HepG2 (cell line): ENCODE results near the gene JMJD6.

Experiments used
- DPF2 ChIP-seq: sonication (generic); formaldehyde crosslinking; IDR thresholded peaks from 2 replicates; pipeline ENCODE4 v1.4.0; 2020; ENCODE audit warnings: mild to moderate bottlenecking, low read depth, missing genetic modification reagents, borderline replicate concordance
- TF ChIP-seq, protein P1 (sequence below), 2 experiments: IDR thresholded peaks; 2 replicates each; pipeline ENCODE4 v1.6.1; 2011 to 2012; ENCODE audit warnings: low read length in 2 of 2, borderline replicate concordance in 1 of 2, low read depth in 1 of 2, mild to moderate bottlenecking in 1 of 2, moderate library complexity in 1 of 2
- TF ChIP-seq, protein P2 (sequence below): sonication (generic); formaldehyde crosslinking; IDR thresholded peaks from 2 replicates; pipeline ENCODE4 v1.5.0; 2020; ENCODE audit warnings: mild to moderate bottlenecking, missing genetic modification reagents, moderate library complexity

DNA sequence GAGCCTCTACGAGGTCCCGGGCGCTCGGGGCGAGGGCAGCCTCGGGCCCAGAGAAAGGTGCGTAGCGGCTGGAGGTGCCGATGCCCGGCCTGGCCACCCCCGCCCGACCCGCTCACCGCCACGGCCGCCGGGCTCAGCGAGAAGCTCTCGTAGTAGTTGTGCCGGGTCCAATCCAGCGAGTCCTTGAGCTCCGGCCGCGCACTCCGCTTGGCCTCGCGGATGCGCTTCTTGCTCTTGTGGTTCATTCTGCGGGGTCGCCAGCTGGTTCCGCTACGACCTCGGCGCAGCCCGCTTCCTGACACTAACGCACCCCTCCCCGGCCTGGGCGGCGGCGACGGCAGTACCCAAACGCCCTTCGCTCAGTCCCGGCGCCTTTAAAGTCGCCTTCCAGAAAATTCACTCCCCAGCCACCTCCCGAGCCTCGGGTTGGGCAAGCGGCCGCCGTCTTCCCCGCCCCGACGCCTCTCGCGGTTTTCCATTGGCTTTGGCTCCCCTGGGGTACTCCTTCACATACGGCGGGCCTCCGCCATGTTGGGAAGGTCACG is at the start of gene JMJD6:
- TF ChIP-seq DPF2 (CRISPR knock-in tag) = no peak
- TF ChIP-seq, protein P1, sequence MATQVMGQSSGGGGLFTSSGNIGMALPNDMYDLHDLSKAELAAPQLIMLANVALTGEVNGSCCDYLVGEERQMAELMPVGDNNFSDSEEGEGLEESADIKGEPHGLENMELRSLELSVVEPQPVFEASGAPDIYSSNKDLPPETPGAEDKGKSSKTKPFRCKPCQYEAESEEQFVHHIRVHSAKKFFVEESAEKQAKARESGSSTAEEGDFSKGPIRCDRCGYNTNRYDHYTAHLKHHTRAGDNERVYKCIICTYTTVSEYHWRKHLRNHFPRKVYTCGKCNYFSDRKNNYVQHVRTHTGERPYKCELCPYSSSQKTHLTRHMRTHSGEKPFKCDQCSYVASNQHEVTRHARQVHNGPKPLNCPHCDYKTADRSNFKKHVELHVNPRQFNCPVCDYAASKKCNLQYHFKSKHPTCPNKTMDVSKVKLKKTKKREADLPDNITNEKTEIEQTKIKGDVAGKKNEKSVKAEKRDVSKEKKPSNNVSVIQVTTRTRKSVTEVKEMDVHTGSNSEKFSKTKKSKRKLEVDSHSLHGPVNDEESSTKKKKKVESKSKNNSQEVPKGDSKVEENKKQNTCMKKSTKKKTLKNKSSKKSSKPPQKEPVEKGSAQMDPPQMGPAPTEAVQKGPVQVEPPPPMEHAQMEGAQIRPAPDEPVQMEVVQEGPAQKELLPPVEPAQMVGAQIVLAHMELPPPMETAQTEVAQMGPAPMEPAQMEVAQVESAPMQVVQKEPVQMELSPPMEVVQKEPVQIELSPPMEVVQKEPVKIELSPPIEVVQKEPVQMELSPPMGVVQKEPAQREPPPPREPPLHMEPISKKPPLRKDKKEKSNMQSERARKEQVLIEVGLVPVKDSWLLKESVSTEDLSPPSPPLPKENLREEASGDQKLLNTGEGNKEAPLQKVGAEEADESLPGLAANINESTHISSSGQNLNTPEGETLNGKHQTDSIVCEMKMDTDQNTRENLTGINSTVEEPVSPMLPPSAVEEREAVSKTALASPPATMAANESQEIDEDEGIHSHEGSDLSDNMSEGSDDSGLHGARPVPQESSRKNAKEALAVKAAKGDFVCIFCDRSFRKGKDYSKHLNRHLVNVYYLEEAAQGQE (IDR thresholded peaks at IDR 0.05; ENCODE audit: borderline replicate concordance in 1 of 2, low read depth in 1 of 2, low read length in 2 of 2) = no peak; a peak in 1 of 4 replicates
- TF ChIP-seq, protein P2, sequence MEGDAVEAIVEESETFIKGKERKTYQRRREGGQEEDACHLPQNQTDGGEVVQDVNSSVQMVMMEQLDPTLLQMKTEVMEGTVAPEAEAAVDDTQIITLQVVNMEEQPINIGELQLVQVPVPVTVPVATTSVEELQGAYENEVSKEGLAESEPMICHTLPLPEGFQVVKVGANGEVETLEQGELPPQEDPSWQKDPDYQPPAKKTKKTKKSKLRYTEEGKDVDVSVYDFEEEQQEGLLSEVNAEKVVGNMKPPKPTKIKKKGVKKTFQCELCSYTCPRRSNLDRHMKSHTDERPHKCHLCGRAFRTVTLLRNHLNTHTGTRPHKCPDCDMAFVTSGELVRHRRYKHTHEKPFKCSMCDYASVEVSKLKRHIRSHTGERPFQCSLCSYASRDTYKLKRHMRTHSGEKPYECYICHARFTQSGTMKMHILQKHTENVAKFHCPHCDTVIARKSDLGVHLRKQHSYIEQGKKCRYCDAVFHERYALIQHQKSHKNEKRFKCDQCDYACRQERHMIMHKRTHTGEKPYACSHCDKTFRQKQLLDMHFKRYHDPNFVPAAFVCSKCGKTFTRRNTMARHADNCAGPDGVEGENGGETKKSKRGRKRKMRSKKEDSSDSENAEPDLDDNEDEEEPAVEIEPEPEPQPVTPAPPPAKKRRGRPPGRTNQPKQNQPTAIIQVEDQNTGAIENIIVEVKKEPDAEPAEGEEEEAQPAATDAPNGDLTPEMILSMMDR (CRISPR knock-in tag) = no peak
